GM13977 (cell line): Measurements from ENCODE around the gene EDRF1.

Experiments
- DNase-seq: peaks from one replicate; pipeline ENCODE4 v3.0.0; 2012; ENCODE audit warnings: low spot score
- in situ Hi-C: fragments of 300-500 bp; cut with MboI; formaldehyde crosslinking; loops from one replicate; pipeline ENCODE4 v1.12.0; 2022; ENCODE audit warnings: low sequenced_read_pairs, low pct_unique_long_range_greater_than_20kb, mixed read lengths, inconsistent platforms; ENCODE audit not compliant: unreplicated experiment
- TF ChIP-seq, protein P1 (sequence below): IDR thresholded peaks from 2 replicates; pipeline ENCODE4 v1.5.1; 2012; ENCODE audit warnings: mild to moderate bottlenecking, control low read depth; ENCODE audit not compliant: insufficient read depth; ENCODE audit errors: extremely low read depth, missing control alignments

Gene EDRF1

DNA sequence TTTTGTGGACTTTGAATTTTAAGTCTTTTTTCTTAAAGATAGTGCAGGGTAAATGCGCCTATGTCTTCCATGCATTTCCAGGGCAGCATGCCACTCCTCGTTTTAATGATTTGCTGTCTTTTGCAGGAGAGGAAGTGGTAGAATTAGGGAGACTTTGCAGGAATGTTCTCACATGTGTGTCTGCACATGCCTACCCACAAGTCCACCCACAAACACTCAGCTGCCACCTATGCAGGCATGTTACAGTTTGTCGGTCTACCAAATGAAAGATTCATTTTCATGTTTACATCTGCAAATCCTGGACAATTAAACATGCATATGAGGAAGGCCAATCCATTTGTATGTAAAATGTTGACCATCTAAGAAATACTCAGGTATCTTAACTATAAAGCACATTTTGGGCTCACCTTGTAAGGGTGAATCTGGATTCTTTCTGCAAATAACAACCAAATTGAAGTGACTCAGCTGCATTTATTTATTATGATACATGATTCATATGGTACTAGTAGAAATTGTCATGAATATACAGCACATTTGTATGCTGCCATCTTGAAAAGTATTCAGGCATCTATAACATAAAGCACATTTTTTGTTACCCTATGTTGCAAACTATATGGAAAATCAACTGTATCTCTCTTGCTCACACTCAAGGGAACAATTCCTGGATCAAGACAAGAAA lies 31.9 kb upstream of the EDRF1 start:
- DNase-seq = no peak
- in situ Hi-C loops = no loop called here
- TF ChIP-seq, protein P1, sequence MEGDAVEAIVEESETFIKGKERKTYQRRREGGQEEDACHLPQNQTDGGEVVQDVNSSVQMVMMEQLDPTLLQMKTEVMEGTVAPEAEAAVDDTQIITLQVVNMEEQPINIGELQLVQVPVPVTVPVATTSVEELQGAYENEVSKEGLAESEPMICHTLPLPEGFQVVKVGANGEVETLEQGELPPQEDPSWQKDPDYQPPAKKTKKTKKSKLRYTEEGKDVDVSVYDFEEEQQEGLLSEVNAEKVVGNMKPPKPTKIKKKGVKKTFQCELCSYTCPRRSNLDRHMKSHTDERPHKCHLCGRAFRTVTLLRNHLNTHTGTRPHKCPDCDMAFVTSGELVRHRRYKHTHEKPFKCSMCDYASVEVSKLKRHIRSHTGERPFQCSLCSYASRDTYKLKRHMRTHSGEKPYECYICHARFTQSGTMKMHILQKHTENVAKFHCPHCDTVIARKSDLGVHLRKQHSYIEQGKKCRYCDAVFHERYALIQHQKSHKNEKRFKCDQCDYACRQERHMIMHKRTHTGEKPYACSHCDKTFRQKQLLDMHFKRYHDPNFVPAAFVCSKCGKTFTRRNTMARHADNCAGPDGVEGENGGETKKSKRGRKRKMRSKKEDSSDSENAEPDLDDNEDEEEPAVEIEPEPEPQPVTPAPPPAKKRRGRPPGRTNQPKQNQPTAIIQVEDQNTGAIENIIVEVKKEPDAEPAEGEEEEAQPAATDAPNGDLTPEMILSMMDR = no peak

DNA sequence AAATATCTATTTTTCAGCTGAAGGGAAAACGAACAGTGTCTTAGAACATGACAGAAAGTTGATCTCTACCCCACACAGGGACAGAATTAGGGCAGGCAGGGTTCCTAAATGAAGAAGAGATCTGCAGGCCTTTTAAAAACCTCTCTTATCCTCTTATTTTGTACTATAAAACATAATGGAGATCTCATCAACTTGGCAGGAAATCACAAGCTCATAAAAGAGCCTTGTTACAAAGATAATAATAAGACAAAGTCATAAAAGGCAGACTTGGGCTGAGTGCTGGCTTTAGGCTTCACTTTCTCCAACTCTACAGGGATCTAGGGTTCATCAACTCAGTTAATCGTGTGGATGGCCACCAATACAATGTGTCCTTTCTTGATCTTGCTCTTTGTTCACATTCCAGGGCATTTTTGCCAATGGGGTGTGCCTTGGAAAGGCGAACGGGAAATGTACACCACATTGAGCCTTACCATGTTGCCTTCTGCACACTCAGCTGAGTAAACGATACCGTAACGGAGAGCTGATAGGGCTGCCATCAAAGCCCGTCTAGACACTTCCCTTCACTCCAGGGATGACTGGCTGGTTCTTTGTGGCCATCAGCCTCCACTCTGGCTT lies 29.4 kb upstream of the EDRF1 start:
- DNase-seq = no peak
- in situ Hi-C loops = no loop called here
- TF ChIP-seq, protein P1 = no peak

DNA sequence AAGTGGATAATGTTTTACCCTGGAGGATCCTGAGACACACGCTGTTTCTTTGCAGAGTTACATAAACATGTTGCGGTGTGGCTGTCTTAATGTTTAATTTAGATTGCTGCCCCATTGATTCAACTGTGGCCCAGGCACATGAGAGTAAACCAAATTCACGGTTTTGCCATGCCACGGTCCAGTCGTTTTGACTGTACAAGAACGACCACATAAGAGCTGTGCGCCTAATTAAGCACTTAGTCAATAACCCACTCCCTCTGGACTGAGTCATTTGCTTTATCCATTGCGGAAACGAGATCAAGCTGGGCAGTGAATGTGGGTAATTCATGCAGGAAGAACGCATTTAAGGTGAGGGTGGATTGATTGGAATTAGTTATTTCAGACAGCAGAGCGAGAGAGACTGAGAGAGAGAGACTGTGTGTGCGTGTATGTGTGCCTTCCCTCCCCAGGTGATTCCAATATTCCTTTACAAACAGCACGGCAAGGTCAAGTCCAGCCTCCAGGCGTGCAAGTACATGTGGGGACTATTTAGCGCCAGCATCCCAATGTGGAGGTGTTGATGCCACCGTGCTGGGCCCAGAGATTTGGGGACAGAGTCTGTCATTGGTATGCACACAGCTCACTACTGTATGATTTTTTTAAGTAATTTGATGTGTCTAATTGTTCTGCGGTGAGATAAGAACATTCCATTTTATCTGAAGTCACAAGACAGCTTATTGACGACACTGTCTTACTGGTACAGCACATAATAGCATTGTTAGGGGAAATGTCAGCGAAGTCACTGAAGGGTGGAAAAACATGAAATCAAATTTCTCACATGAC lies 28.1 kb upstream of the EDRF1 start:
- no peak for DNase-seq
- in situ Hi-C loops = no loop called here
- TF ChIP-seq, protein P1 = no peak

DNA sequence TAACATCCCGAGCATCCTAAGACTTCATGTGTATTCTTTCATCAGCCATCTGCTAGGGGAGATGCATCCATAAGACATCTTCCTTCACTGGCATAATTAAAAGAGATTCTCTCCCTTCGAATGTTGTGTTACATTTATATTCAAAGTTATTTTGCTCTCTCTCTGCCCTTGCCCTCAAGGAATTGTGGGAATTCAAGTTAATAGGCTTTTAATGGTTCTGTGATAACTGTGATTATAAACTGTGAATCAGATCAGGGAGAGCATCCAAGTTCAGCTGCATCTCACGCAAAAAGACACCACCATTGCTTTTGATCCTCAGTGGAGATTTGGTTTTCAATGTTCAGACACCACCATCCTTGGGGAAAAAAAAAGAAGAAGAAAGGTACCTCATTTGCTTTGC lies 27.3 kb upstream of the EDRF1 start:
- no peak for DNase-seq
- in situ Hi-C loops = no loop called here
- TF ChIP-seq, protein P1 = no peak

DNA sequence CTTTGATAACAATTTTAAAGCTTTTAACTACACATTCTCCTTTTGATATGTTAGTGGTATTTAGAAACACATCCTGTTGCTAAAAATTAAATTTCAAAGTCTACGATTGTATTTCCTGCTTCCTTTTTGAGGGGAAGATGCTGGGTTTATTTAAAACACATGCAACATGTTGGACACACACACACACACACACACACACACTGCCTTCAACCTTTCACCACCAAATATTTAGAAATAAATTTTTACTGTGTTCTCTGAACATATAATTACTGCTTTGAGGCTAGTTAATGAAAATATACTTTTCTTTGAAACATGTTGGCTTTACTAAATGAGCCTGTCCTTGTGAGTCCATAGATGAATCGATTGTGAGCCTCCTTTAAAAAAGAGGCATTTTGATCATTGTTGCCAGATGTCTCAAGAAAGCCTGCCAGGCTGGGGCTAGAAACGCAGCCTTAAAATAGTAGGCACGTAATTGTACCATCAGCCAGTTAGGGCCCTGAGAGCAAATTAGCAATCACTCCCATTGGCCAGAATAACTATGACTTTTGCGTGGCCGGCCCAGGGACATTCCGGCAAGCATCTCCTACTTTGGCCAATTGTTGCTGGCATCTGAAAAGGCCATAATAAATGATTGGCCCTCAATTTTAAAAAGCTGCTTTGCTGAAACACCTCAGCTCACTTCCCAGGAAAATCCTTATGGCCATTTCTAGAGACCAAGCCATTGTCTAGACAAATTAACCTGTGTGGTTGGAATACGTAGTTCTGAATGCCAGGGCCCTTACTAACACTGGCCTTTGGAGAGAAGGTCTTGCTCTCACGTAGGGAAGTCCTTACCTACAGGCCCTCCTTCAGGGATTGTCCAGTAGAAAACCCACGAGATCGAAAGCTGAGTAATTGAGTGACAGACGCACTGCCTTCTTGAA lies 26.6 kb upstream of the EDRF1 start:
- TF ChIP-seq, protein P1 = no peak
- DNase-seq = no peak
- in situ Hi-C loops = no loop called here

DNA sequence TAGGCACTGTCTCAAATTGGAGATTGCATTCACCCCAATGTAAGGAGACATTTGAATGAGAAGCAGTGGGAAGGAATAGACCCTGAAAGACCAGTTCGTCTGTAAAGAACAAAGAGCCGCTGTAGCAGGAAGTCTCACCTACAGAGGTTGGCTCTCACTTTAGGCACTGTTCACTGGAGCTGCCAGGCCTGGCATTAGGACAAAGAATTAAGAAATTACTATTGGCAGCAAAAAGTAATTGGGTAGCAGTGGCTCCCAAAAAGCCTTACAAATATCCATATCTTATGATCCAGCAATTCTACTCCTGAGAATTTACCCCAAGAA lies 26.0 kb upstream of the EDRF1 start:
- TF ChIP-seq, protein P1 = no peak
- in situ Hi-C loops = no loop called here
- DNase-seq = no peak
